Measurements from ENCODE around the gene IER2. TPM values are rescaled to one million over a fixed set of nuclear protein-coding genes. Genes with fewer than 3 reads are reported as not detected.
"Not testable (repeated sequence)": the region's sequence is repeated elsewhere in the genome, so short reads cannot be mapped to it uniquely, and the experiment has no call there.

IER2 gene
- total RNA-seq, 1 experiment from 2014 or later, result 247 TPM

DNA sequence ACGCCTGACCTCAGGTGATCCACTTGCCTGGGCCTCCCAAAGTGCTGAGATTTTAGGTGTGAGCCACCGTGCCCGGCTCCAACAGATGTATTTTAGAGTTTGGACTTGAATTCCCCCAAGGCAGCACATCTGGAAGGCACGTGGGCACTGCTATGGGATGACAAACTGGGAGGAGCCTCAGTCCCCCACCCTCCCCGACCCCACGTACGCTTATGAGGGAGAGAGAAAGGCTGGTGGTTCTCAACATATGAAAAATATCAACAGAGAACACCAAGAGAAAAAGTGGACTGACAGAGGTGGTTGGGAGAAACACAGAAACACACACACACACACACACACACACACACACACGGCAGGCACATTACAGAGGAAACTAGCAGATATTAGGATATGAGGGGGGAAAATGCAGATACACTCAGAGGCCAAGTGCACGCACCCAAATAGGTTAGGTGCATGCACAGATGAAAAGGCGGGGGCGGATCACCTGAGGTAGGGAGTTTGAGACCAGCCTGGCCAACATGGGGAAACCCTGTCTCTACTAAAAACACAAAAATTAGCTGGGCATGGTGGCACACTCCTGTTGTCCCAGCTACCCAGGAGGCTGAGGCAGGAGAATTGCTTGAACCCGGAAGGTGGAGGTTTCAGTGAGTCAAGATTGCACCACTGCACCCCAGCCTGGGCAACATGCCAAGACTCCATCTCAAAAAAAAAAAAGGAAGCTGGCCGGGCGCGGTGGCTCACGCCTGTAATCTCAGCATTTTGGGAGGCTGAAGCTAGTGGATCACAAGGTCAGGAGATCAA lies 3.2 kb upstream of the IER2 start:
- peaks cover 59 to 77% of the 10 kb centered on the region in 2 experiments for H3K4me1 ChIP-seq (ENCODE audit: control insufficient read depth in 1 of 2, insufficient read depth in 2 of 2, low read length in 2 of 2)
- BruUV-seq (replicated peaks), result no TSS peak
- peaks cover 0 to 14% of the 10 kb centered on the region in 2 experiments; a peak in 2 of 4 replicates for H3K36me3 ChIP-seq (ENCODE audit: control insufficient read depth in 1 of 2, insufficient read depth in 2 of 2, low read length in 2 of 2)
- TF ChIP-seq MAX (IDR thresholded peaks at IDR 0.05) (no peak), EZH2phosphoT487 (IDR thresholded peaks at IDR 0.05; ENCODE audit: borderline replicate concordance) (no peak), POLR2AphosphoS5 (IDR thresholded peaks at IDR 0.05; ENCODE audit: low read depth, low read length) (peak; percentile 32; the same call in 1 of the 2 replicates), YY1 (IDR thresholded peaks at IDR 0.05; ENCODE audit: extremely low read depth, insufficient replicate concordance, low read depth, low read length) (no peak)
- H3K27ac ChIP-seq (ENCODE audit: low read depth, low read length), result peak overlapping the region; percentile 61
- DNase-seq (ENCODE audit: low read depth, low spot score), result no peak
- intact Hi-C loops (cut with micrococcal nuclease), result no loop called here
- POLR2A ChIA-PET, result interaction anchor here (1.0 to 1.3 kb wide), 2 partner anchors 8 to 9 kb away, joined by 3 to 4 read pairs; no protein-coding TSS in a partner anchor
- H4K20me1 ChIP-seq (ENCODE audit: insufficient read depth), result no peaks in the 10 kb centered on the region
- H3K79me2 ChIP-seq (ENCODE audit: insufficient read depth, low read length), result peaks cover 51% of the 10 kb centered on the region
- H3K9me2 ChIP-seq (ENCODE audit: insufficient read depth), result no peaks in the 10 kb centered on the region
- CTCF ChIA-PET, result interaction anchor here (0.7 to 1.2 kb wide), 5 partner anchors 11 to 182 kb away, joined by 3 to 5 read pairs (median 3); no protein-coding TSS in a partner anchor
- ATAC-seq, result no peak
- H3K27me3 ChIP-seq (ENCODE audit: insufficient read depth, low read length), result no peaks in the 10 kb centered on the region
- peak overlapping the region; percentile 99 for H3K4me2 ChIP-seq (ENCODE audit: low read length)
- no peak overlapping the region for H2AFZ ChIP-seq (ENCODE audit: low read depth, low read length, poor library complexity, severe bottlenecking)
- H3K4me3 ChIP-seq (replicated peaks in 1 of 2; ENCODE audit: low read depth in 1 of 2, low read length in 2 of 2), result peak overlapping the region; percentile 17 to 18; a peak in 3 of 4 replicates
- peak overlapping the region; percentile 41 for H3K9ac ChIP-seq (ENCODE audit: low read length)
- H3K9me3 ChIP-seq (ENCODE audit: control insufficient read depth in 1 of 2, insufficient read depth in 1 of 2, low read depth in 1 of 2, low read length in 2 of 2), result no peaks in the 10 kb centered on the region
- RAD21 ChIA-PET (ENCODE audit: low non-redundant PET in 1 of 2, low total read pairs in 2 of 2, uncharacterized antibody in 2 of 2, unreplicated experiment in 2 of 2), result interaction anchor here in 1 of 2 experiments (0.7 kb wide), 1 partner anchor 1857 kb away, joined by 3 read pairs; no protein-coding TSS in a partner anchor

GRCh38 chr19:13149173-13149627 lies 1.0 kb upstream of the IER2 start:
- H4K20me1 ChIP-seq (ENCODE audit: insufficient read depth); BruUV-seq (replicated peaks); H3K9me3 ChIP-seq (ENCODE audit: control insufficient read depth in 1 of 2, insufficient read depth in 1 of 2, low read depth in 1 of 2, low read length in 2 of 2); intact Hi-C loops (cut with micrococcal nuclease); DNase-seq (ENCODE audit: low read depth, low spot score); H2AFZ ChIP-seq (ENCODE audit: low read depth, low read length, poor library complexity, severe bottlenecking); H3K27me3 ChIP-seq (ENCODE audit: insufficient read depth, low read length); H3K9me2 ChIP-seq (ENCODE audit: insufficient read depth); ATAC-seq: not testable (repeated sequence)
- RAD21 ChIA-PET (ENCODE audit: low non-redundant PET in 1 of 2, low total read pairs in 2 of 2, uncharacterized antibody in 2 of 2, unreplicated experiment in 2 of 2), result interaction anchor here in 1 of 2 experiments (1.1 kb wide), 1 partner anchor 48 kb away, joined by 6 read pairs; no protein-coding TSS in a partner anchor
- Histone ChIP-seq H3K27ac (ENCODE audit: low read depth, low read length) (peak overlapping the region; percentile 94), H3K4me1 (ENCODE audit: control insufficient read depth in 1 of 2, insufficient read depth in 2 of 2, low read length in 2 of 2) (peaks cover 39 to 66% of the 10 kb centered on the region in 2 experiments), H3K9ac (ENCODE audit: low read length) (peak overlapping the region; percentile 100), H3K4me3 (replicated peaks in 1 of 2; ENCODE audit: low read depth in 1 of 2, low read length in 2 of 2) (peak overlapping the region; percentile 84 to 98), H3K4me2 (ENCODE audit: low read length) (peak overlapping the region; percentile 99), H3K36me3 (ENCODE audit: control insufficient read depth in 1 of 2, insufficient read depth in 2 of 2, low read length in 2 of 2) (peaks cover 0 to 19% of the 10 kb centered on the region in 2 experiments; a peak in 3 of 4 replicates), H3K79me2 (ENCODE audit: insufficient read depth, low read length) (peaks cover 61% of the 10 kb centered on the region)
- POLR2A ChIA-PET, result interaction anchor here (1.1 to 2.5 kb wide), 3 partner anchors 15 to 83 kb away, joined by 3 to 11 read pairs (median 5); no protein-coding TSS in a partner anchor
- CTCF ChIA-PET, result interaction anchor here (1.0 to 1.1 kb wide), 2 partner anchors 89 to 171 kb away, joined by 3 to 4 read pairs; no protein-coding TSS in a partner anchor

Measured in HCT116 (cell line).